ENCODE data around the gene ARPC1A. TPM values are rescaled to one million over a fixed set of nuclear protein-coding genes. Genes with fewer than 3 reads are reported as not detected.
A peak's percentile ranks its signal among the peaks of the same experiment; 100 is the strongest.
"Not testable (repeated sequence)": the region's sequence is repeated elsewhere in the genome, so short reads cannot be mapped to it uniquely, and the experiment has no call there.

The ARPC1A gene
- total RNA-seq, 2 donors from 2014 or later = 62.3 to 69.8 TPM

DNA sequence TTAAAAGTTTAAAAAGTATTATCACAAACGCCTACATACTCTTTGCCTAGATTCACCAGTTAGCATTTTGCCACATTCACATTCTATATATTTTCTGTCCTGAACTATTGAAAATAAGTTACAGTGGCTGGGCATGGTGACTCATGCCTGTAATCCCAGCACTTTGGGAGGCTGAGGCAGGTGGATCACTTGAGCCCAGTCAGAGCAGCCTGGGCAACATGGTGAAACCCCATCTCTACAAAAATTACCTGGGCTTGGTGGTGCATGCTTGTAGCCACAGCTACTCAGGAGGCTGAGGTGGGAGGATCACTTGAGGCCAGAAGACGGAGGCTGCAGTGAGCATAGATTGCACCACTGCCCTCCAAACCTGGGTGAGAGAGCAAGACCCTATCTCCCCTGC, 5.3 kb downstream of the ARPC1A start:
- H3K9me3 Mint-ChIP-seq = no peaks in the 10 kb centered on the region
- peaks cover 8 to 30% of the 10 kb centered on the region in 2 donors for H3K36me3 Mint-ChIP-seq (ENCODE audit: insufficient read depth in 2 of 2)
- peaks cover 58% of the 10 kb centered on the region for H3K4me1 Mint-ChIP-seq (ENCODE audit: low read depth)
- H3K27me3 Mint-ChIP-seq (ENCODE audit: low read depth) = no peaks in the 10 kb centered on the region
- ATAC-seq (replicated peaks in 1 of 2) (peak; percentile 62), DNase-seq (peak; percentile 7 to 22)
- peak overlapping the region; percentile 47 to 82 for H3K4me3 Mint-ChIP-seq
- H3K27ac Mint-ChIP-seq = peak overlapping the region; percentile 95

DNA sequence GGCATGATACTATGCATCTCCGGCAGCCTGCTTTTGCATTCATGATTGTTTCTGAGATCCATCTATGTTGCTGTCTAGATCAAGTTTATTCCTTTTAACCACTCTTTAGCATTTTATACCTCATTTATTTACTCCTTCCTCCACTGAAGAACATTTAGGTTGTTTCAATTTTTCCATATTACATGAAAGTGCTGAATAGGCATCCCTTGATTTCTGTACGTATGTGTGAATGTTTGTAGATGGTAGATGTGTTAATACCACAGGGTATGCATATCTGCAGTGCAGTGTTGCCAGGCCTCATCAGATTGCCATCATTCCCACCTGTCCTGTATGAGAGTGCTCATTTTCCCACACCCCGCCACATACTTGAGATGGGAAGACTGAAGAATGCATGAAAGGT, 13.9 kb downstream of the ARPC1A start:
- no peak for ATAC-seq (replicated peaks in 1 of 2)
- no peak overlapping the region for H3K4me3 Mint-ChIP-seq
- no peak for DNase-seq
- H3K27ac Mint-ChIP-seq = peak overlapping the region; percentile 17
- no peaks in the 10 kb centered on the region for H3K9me3 Mint-ChIP-seq
- H3K27me3 Mint-ChIP-seq (ENCODE audit: low read depth) = no peaks in the 10 kb centered on the region
- H3K4me1 Mint-ChIP-seq (ENCODE audit: low read depth) = peaks cover 17% of the 10 kb centered on the region
- peaks cover 9 to 41% of the 10 kb centered on the region in 2 donors for H3K36me3 Mint-ChIP-seq (ENCODE audit: insufficient read depth in 2 of 2)

DNA sequence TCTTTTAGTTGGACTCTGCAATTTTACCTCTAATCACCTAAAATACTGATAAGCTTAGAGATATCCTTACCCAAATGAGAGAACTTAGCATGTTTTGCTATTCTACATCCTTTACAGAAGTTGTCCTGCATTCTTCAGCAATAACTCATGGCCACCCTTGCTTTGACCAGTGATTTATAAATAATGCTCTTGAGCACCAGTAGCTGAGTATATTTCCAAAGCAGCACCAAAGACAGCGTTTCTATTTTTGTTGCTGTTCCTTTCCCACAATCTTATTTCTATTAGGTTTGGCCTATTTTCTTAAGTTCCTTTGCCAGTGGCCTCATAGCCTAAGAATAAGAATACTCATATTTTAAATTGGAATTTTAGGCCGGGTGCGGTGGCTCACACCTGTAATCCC, 15.0 kb downstream of the ARPC1A start:
- Mint-ChIP-seq H3K27ac (no peak overlapping the region), H3K4me1 (ENCODE audit: low read depth) (peaks cover 18% of the 10 kb centered on the region), H3K27me3 (ENCODE audit: low read depth) (no peaks in the 10 kb centered on the region), H3K4me3 (no peak overlapping the region), H3K9me3 (no peaks in the 10 kb centered on the region), H3K36me3 (ENCODE audit: insufficient read depth in 2 of 2) (peaks cover 9 to 36% of the 10 kb centered on the region in 2 donors)
- ATAC-seq (replicated peaks in 1 of 2) (no peak), DNase-seq (no peak)

GRCh38 chr7:99344061-99344647, 18.5 kb downstream of the ARPC1A start:
- Mint-ChIP-seq H3K36me3 (ENCODE audit: insufficient read depth in 2 of 2) (peaks cover 8 to 25% of the 10 kb centered on the region in 2 donors), H3K4me3 (peak overlapping the region in 1 of 2 donors; percentile 18), H3K27ac (peak overlapping the region; percentile 75), H3K9me3 (no peaks in the 10 kb centered on the region), H3K4me1 (ENCODE audit: low read depth) (peaks cover 18% of the 10 kb centered on the region), H3K27me3 (ENCODE audit: low read depth) (no peaks in the 10 kb centered on the region)
- no peak for DNase-seq
- peak; percentile 44 to 64 for ATAC-seq (replicated peaks in 1 of 2)

DNA sequence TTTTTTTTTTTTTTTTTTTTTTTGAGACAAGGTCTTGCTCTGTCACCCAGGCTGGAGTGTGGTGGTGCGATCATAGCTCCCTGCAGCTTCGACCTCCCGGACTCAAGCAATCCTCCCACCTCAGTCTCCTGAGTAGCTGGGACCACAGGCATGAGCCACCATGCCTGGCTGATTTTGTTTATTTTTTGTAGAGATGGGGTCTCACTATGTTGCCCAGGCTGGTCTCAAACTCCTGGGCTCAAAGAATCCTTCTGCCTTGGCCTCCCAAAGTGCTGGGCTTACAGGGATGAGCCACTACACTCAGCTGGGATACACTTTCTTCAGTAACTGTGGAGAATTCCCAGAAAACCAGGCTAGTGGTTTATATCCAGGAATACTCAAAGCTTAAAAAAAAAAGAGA, 24.9 kb downstream of the ARPC1A start:
- not testable (repeated sequence) for H3K27ac Mint-ChIP-seq; DNase-seq; H3K9me3 Mint-ChIP-seq; H3K27me3 Mint-ChIP-seq (ENCODE audit: low read depth); H3K4me1 Mint-ChIP-seq (ENCODE audit: low read depth); ATAC-seq (replicated peaks in 1 of 2); H3K4me3 Mint-ChIP-seq
- H3K36me3 Mint-ChIP-seq (ENCODE audit: insufficient read depth in 2 of 2) = peaks cover 3 to 14% of the 10 kb centered on the region in 2 donors

GRCh38 chr7:99352247-99352646, 26.5 kb downstream of the ARPC1A start:
- DNase-seq (no peak), ATAC-seq (replicated peaks in 1 of 2) (no peak)
- Mint-ChIP-seq H3K27ac (no peak overlapping the region), H3K27me3 (ENCODE audit: low read depth) (no peaks in the 10 kb centered on the region), H3K36me3 (ENCODE audit: insufficient read depth in 2 of 2) (peaks cover 3 to 14% of the 10 kb centered on the region in 2 donors), H3K9me3 (no peaks in the 10 kb centered on the region), H3K4me1 (ENCODE audit: low read depth) (no peaks in the 10 kb centered on the region), H3K4me3 (no peak overlapping the region)

GRCh38 chr7:99355098-99355497, 29.4 kb downstream of the ARPC1A start:
- Mint-ChIP-seq H3K27ac (no peak overlapping the region), H3K4me1 (ENCODE audit: low read depth) (no peaks in the 10 kb centered on the region), H3K4me3 (no peak overlapping the region), H3K27me3 (ENCODE audit: low read depth) (no peaks in the 10 kb centered on the region), H3K36me3 (ENCODE audit: insufficient read depth in 2 of 2) (peaks cover 4 to 20% of the 10 kb centered on the region in 2 donors), H3K9me3 (no peaks in the 10 kb centered on the region)
- ATAC-seq (replicated peaks in 1 of 2) (no peak), DNase-seq (no peak)

DNA sequence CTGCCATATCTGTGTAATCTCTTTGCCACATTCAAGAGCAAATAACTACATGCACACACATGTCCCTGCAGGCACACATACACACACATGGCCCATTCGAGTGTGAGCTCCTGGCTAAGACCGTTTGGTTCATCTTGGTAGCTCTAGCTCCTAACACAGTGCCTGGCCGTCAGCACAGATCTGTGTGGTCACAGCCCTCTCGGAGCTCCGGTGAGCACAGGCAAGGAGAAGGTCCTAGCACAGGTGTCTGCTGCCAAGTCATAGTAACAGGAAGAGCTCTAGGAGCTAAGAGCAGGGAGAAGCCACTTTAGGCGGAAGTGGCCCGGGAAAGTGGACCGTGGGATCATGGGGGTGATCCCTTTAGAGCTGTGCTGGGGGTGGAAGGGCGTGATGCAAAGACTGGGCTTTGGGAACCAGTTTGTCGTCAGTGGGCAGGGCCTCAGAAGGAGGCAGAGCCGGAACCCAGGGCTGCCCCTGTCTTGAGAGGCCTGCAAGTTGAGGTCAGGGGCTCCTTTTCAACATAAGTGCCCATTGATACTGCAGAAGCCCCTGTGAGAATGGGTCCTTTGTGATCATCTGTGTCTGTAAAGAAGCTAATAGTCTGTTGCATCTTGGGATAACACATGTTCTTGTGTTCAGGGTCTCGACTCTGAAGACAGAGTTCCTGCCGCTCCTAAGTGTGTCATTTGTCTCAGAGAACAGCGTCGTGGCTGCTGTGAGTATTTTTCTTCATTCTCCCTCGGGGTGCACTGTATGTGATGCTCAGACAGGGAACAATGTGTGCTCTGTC, 32.2 kb downstream of the ARPC1A start:
- Mint-ChIP-seq H3K36me3 (ENCODE audit: insufficient read depth in 2 of 2) (peaks cover 4 to 16% of the 10 kb centered on the region in 2 donors), H3K9me3 (no peaks in the 10 kb centered on the region), H3K4me3 (no peak overlapping the region), H3K27ac (no peak overlapping the region), H3K4me1 (ENCODE audit: low read depth) (no peaks in the 10 kb centered on the region), H3K27me3 (ENCODE audit: low read depth) (no peaks in the 10 kb centered on the region)
- ATAC-seq (replicated peaks in 1 of 2) (no peak), DNase-seq (no peak)

- not testable (repeated sequence) for H3K4me3 Mint-ChIP-seq; H3K4me1 Mint-ChIP-seq (ENCODE audit: low read depth); ATAC-seq (replicated peaks in 1 of 2); H3K27ac Mint-ChIP-seq; H3K27me3 Mint-ChIP-seq (ENCODE audit: low read depth); DNase-seq; H3K9me3 Mint-ChIP-seq
- H3K36me3 Mint-ChIP-seq (ENCODE audit: insufficient read depth in 2 of 2) = peaks cover 4 to 18% of the 10 kb centered on the region in 2 donors
These were observed 32.8 kb downstream of the ARPC1A start for GRCh38 chr7:99358521-99358920.

DNA sequence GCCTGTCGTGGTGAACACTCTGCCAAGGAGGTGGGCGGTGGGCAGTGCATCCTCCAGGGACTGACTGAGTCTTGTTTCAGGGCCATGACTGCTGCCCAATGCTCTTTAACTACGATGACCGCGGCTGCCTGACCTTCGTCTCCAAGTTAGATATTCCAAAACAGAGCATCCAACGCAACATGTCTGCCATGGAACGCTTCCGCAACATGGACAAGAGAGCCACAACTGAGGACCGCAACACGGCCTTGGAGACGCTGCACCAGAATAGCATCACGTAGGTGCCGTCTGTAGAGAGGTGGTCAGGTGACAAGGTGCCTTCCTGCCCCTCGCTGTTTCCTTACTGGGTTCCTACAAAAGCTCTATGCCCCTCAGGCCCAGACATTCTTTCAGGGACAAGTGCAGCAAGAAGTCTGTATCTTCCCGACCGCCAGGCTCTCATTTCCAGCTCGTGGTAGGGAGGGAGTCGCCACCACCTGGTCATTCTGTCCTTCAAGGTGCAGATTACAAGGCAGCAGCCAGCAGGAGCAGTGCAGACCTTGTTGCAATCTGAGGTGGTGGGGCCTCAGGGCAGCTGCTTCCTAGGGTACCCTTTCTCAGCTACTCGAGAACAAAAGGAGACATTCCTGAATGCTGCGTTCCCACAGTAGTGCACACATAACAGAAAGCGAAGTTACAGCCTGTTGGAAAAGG, 33.9 kb downstream of the ARPC1A start:
- H3K4me3 Mint-ChIP-seq = no peak overlapping the region
- H3K27me3 Mint-ChIP-seq (ENCODE audit: low read depth) = no peaks in the 10 kb centered on the region
- ATAC-seq (replicated peaks in 1 of 2) = no peak
- no peaks in the 10 kb centered on the region for H3K9me3 Mint-ChIP-seq
- no peaks in the 10 kb centered on the region for H3K4me1 Mint-ChIP-seq (ENCODE audit: low read depth)
- H3K27ac Mint-ChIP-seq = no peak overlapping the region
- H3K36me3 Mint-ChIP-seq (ENCODE audit: insufficient read depth in 2 of 2) = peaks cover 4 to 19% of the 10 kb centered on the region in 2 donors
- no peak for DNase-seq

GRCh38 chr7:99362801-99363200, 37.1 kb downstream of the ARPC1A start:
- Mint-ChIP-seq H3K9me3 (no peaks in the 10 kb centered on the region), H3K4me1 (ENCODE audit: low read depth) (no peaks in the 10 kb centered on the region), H3K27me3 (ENCODE audit: low read depth) (no peaks in the 10 kb centered on the region), H3K4me3 (no peak overlapping the region), H3K27ac (no peak overlapping the region), H3K36me3 (ENCODE audit: insufficient read depth in 2 of 2) (peaks cover 2 to 23% of the 10 kb centered on the region in 2 donors)
- DNase-seq = no peak
- no peak for ATAC-seq (replicated peaks in 1 of 2)

- Mint-ChIP-seq H3K27me3 (ENCODE audit: low read depth) (no peaks in the 10 kb centered on the region), H3K27ac (no peak overlapping the region), H3K4me3 (no peak overlapping the region), H3K9me3 (no peaks in the 10 kb centered on the region), H3K36me3 (ENCODE audit: insufficient read depth in 2 of 2) (peaks cover 2 to 18% of the 10 kb centered on the region in 2 donors), H3K4me1 (ENCODE audit: low read depth) (no peaks in the 10 kb centered on the region)
- no peak for DNase-seq
- no peak for ATAC-seq (replicated peaks in 1 of 2)
These were observed 37.6 kb downstream of the ARPC1A start for GRCh38 chr7:99363286-99363685.

All from activated T-cell treated with anti-CD3 and anti-CD28 coated beads, Interleukin-2, amount 50 U/mL, for 72 hours (primary cell).